ENCODE measurements around the gene KLK12. TPM values are rescaled to one million over a fixed set of nuclear protein-coding genes. Genes with fewer than 3 reads are reported as not detected.

The KLK12 gene
- total RNA-seq, 2 experiments from 2014 or later, result not detected

- intact Hi-C loops (cut with micrococcal nuclease), result no loop called here
- Mint-ChIP-seq H3K4me3 (no peak overlapping the region), H3K4me1 (ENCODE audit: low read depth) (no peaks in the 10 kb centered on the region), H3K36me3 (ENCODE audit: low read depth) (no peaks in the 10 kb centered on the region), H3K27ac (no peak overlapping the region), H3K9me3 (no peaks in the 10 kb centered on the region), H3K27me3 (peaks cover 30% of the 10 kb centered on the region)
- ATAC-seq (no peak), DNase-seq (no peak)
- POLR2A ChIA-PET, result no interaction called here
- CTCF ChIA-PET, result no interaction called here
- TF ChIP-seq CTCF (IDR thresholded peaks at IDR 0.05), result no peak
Measured at GRCh38 chr19:51005248-51005647, 29.6 kb downstream of the KLK12 start.

- peaks cover 38% of the 10 kb centered on the region for H3K27me3 Mint-ChIP-seq
- CTCF ChIA-PET, result no interaction called here
- DNase-seq, result no peak
Measured at GRCh38 chr19:51003316-51003715, 31.5 kb downstream of the KLK12 start.

GRCh38 chr19:51002542-51003311 is 32.1 kb downstream of the KLK12 start:
- Mint-ChIP-seq H3K9me3 (no peaks in the 10 kb centered on the region), H3K36me3 (ENCODE audit: low read depth) (no peaks in the 10 kb centered on the region), H3K27me3 (peaks cover 40% of the 10 kb centered on the region), H3K4me1 (ENCODE audit: low read depth) (no peaks in the 10 kb centered on the region), H3K4me3 (no peak overlapping the region), H3K27ac (no peak overlapping the region)
- ChIA-PET POLR2A (no interaction called here), CTCF (no interaction called here)
- TF ChIP-seq CTCF (IDR thresholded peaks at IDR 0.05), result no peak
- peak; percentile 60 for DNase-seq
- peak; percentile 84 for ATAC-seq
- intact Hi-C loops (cut with micrococcal nuclease), result no loop called here

More at GRCh38 chr19:51003316-51003715, 31.5 kb downstream of the KLK12 start:
- POLR2A ChIA-PET, result no interaction called here
- no peaks in the 10 kb centered on the region for H3K4me1 Mint-ChIP-seq (ENCODE audit: low read depth)
- intact Hi-C loops (cut with micrococcal nuclease), result no loop called here
- no peak overlapping the region for H3K27ac Mint-ChIP-seq
- H3K9me3 Mint-ChIP-seq, result no peaks in the 10 kb centered on the region
- no peak overlapping the region for H3K4me3 Mint-ChIP-seq
- no peaks in the 10 kb centered on the region for H3K36me3 Mint-ChIP-seq (ENCODE audit: low read depth)
- TF ChIP-seq CTCF (IDR thresholded peaks at IDR 0.05), result no peak
- no peak for ATAC-seq

GRCh38 chr19:51002089-51002532 is 32.7 kb downstream of the KLK12 start:
- Mint-ChIP-seq H3K4me3 (no peak overlapping the region), H3K36me3 (ENCODE audit: low read depth) (no peaks in the 10 kb centered on the region), H3K27me3 (peaks cover 38% of the 10 kb centered on the region), H3K9me3 (no peaks in the 10 kb centered on the region), H3K27ac (no peak overlapping the region), H3K4me1 (ENCODE audit: low read depth) (no peaks in the 10 kb centered on the region)
- ATAC-seq (no peak), DNase-seq (no peak)
- TF ChIP-seq CTCF (IDR thresholded peaks at IDR 0.05), result no peak
- CTCF ChIA-PET, result no interaction called here
- POLR2A ChIA-PET, result interaction anchor here (0.7 kb wide), 1 partner anchor 136 kb away, joined by 3 read pairs; no protein-coding TSS in a partner anchor
- intact Hi-C loops (cut with micrococcal nuclease), result no loop called here

GRCh38 chr19:51001515-51001914 is 33.3 kb downstream of the KLK12 start, which contains the start of gene KLK8:
KLK8 (minus strand) TSS chr19:51001604; CDS start chr19:51001167, 437 bp downstream.
- H3K27ac Mint-ChIP-seq, result no peak within 1 kb of the TSS
- ATAC-seq (no peak), DNase-seq (no peak)
- intact Hi-C loops (cut with micrococcal nuclease), result no loop called here
- H3K9me3 Mint-ChIP-seq, result no peaks in the 10 kb centered on the region
- no peaks in the 10 kb centered on the region for H3K4me1 Mint-ChIP-seq (ENCODE audit: low read depth)
- ChIA-PET CTCF (no interaction called here), POLR2A (interaction anchor here (0.7 kb wide), 1 partner anchor 136 kb away, joined by 3 read pairs; no protein-coding TSS in a partner anchor)
- peaks cover 41% of the 10 kb centered on the region for H3K27me3 Mint-ChIP-seq
- TF ChIP-seq CTCF (IDR thresholded peaks at IDR 0.05), result no peak
- H3K36me3 Mint-ChIP-seq (ENCODE audit: low read depth), result no peaks in the 10 kb centered on the region
- no peak within 1 kb of the TSS for H3K4me3 Mint-ChIP-seq

Measured in activated CD8-positive, alpha-beta T cell treated with anti-CD3 and anti-CD28 coated beads for 36 hours (primary cell).